ENCODE data around the gene PRICKLE4. TPM values are rescaled to one million over a fixed set of nuclear protein-coding genes. Genes with fewer than 3 reads are reported as not detected.
"Not testable (repeated sequence)": the region's sequence is repeated elsewhere in the genome, so short reads cannot be mapped to it uniquely, and the experiment has no call there.

PRICKLE4 gene
- total RNA-seq, 1 donor from 2014 or later = 2.6 TPM

- no peak overlapping the region for H3K4me3 ChIP-seq (ENCODE audit: low read length in 3 of 3)
Observed at GRCh38 chr6:41791984-41792383, 11.4 kb downstream of the PRICKLE4 start.

DNA sequence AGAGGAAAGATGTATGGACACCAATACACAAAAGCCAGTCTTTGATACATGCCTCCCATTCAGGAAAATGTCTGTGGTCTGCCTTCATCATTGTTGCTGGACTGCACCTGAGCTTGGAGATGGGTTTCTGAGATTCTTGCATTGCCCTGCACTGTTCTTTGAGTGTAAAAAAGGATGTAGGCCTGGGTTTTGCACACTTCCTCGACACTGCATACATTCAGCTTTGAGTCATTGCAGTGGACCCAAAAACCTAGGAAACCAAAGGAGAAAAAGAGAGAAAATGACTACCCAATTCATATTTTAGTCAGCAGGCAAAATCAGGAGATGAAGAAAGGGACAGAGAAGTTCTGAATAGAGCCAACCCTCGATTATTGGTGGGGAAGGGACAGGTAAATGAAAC, 15.9 kb downstream of the PRICKLE4 start:
- H3K27me3 ChIP-seq (ENCODE audit: control insufficient read depth in 3 of 3, insufficient read depth in 3 of 3, low read length in 3 of 3) = no peaks in the 10 kb centered on the region
- H3K4me1 ChIP-seq (ENCODE audit: control insufficient read depth in 3 of 3, insufficient read depth in 3 of 3, low read length in 3 of 3) = peaks cover 0 to 4% (median 0%) of the 10 kb centered on the region in 3 donors
- no peak overlapping the region for H3K4me3 ChIP-seq (ENCODE audit: low read length in 3 of 3)
- no peak overlapping the region for H3K9ac ChIP-seq (ENCODE audit: low read depth in 1 of 3, low read length in 3 of 3)
- H3K36me3 ChIP-seq (ENCODE audit: control insufficient read depth in 3 of 3, insufficient read depth in 3 of 3, low read length in 3 of 3) = peaks cover 9 to 40% (median 21%) of the 10 kb centered on the region in 3 donors
- no peak overlapping the region for H3K27ac ChIP-seq (ENCODE audit: low read depth, low read length)
- H3K9me3 ChIP-seq (ENCODE audit: control insufficient read depth in 3 of 3, low read length in 3 of 3) = no peaks in the 10 kb centered on the region

More at GRCh38 chr6:41791984-41792383, 11.4 kb downstream of the PRICKLE4 start:
- Histone ChIP-seq H3K27ac (ENCODE audit: low read depth, low read length) (no peak overlapping the region), H3K9me3 (ENCODE audit: control insufficient read depth in 3 of 3, low read length in 3 of 3) (no peaks in the 10 kb centered on the region), H3K36me3 (ENCODE audit: control insufficient read depth in 3 of 3, insufficient read depth in 3 of 3, low read length in 3 of 3) (peaks cover 15 to 47% (median 19%) of the 10 kb centered on the region in 3 donors), H3K27me3 (ENCODE audit: control insufficient read depth in 3 of 3, insufficient read depth in 3 of 3, low read length in 3 of 3) (no peaks in the 10 kb centered on the region), H3K4me1 (ENCODE audit: control insufficient read depth in 3 of 3, insufficient read depth in 3 of 3, low read length in 3 of 3) (peaks cover 6 to 13% (median 10%) of the 10 kb centered on the region in 3 donors), H3K9ac (ENCODE audit: low read depth in 1 of 3, low read length in 3 of 3) (no peak overlapping the region)

DNA sequence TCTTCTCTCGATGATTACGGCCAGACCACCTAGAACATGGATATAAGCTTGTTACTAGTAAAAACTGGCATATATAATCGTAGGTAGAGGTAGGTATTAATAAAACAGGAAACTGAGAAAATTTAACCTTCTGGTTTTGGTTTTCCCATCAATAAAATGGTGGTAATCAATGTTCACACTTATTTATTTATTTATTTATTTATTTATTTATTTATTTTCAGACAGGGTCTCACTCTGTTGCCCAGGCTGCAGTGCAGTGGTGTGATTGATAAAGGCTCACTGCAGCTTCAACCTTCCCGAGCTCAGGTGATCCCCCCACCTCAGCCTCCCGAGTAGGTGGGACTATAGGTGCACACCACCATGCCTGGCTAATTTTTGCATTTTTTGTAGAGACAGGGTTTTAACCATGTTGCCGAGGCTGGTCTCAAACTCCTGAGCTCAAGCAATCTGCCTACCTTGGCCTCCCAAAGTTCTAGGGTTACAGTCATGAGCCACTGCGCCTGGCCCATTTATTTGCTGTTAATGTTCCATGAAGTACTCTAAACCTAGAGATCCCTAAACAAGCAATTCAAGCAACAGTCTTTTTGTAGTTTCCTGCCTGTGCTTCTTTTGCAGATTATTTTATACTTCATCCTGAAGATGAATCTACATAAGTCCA, 18.4 kb downstream of the PRICKLE4 start:
- Histone ChIP-seq H3K9me3 (ENCODE audit: control insufficient read depth in 3 of 3, low read length in 3 of 3) (no peaks in the 10 kb centered on the region), H3K27me3 (ENCODE audit: control insufficient read depth in 3 of 3, insufficient read depth in 3 of 3, low read length in 3 of 3) (no peaks in the 10 kb centered on the region), H3K4me1 (ENCODE audit: control insufficient read depth in 3 of 3, insufficient read depth in 3 of 3, low read length in 3 of 3) (no peaks in the 10 kb centered on the region), H3K9ac (ENCODE audit: low read depth in 1 of 3, low read length in 3 of 3) (no peak overlapping the region), H3K4me3 (ENCODE audit: low read length in 3 of 3) (no peak overlapping the region), H3K27ac (ENCODE audit: low read depth, low read length) (no peak overlapping the region), H3K36me3 (ENCODE audit: control insufficient read depth in 3 of 3, insufficient read depth in 3 of 3, low read length in 3 of 3) (peaks cover 9 to 31% (median 20%) of the 10 kb centered on the region in 3 donors)

DNA sequence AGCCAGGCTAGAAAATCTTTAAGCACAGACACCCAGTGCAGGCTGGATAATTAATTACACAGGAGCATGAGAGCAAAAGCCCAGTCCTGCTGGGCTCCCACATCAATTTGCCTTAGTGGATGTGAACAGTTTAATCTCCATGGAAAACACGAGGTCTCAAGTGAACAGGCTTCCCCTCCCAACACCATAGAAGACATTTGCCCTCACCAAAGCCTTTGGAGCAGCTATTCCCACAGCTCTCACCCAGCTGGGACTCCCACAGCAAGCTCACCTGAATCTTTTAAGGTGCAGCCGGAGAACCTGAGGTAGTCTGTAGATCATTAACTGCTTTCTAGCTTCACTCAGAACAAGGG, 19.0 kb downstream of the PRICKLE4 start:
- H3K27me3 ChIP-seq (ENCODE audit: control insufficient read depth in 3 of 3, insufficient read depth in 3 of 3, low read length in 3 of 3) = no peaks in the 10 kb centered on the region
- no peaks in the 10 kb centered on the region for H3K4me1 ChIP-seq (ENCODE audit: control insufficient read depth in 3 of 3, insufficient read depth in 3 of 3, low read length in 3 of 3)
- no peak overlapping the region for H3K4me3 ChIP-seq (ENCODE audit: low read length in 3 of 3)
- no peak overlapping the region for H3K27ac ChIP-seq (ENCODE audit: low read depth, low read length)
- no peak overlapping the region for H3K9ac ChIP-seq (ENCODE audit: low read depth in 1 of 3, low read length in 3 of 3)
- peaks cover 9 to 31% (median 20%) of the 10 kb centered on the region in 3 donors for H3K36me3 ChIP-seq (ENCODE audit: control insufficient read depth in 3 of 3, insufficient read depth in 3 of 3, low read length in 3 of 3)
- H3K9me3 ChIP-seq (ENCODE audit: control insufficient read depth in 3 of 3, low read length in 3 of 3) = no peaks in the 10 kb centered on the region

GRCh38 chr6:41801380-41801779, 20.8 kb downstream of the PRICKLE4 start:
- Histone ChIP-seq H3K9ac (ENCODE audit: low read depth in 1 of 3, low read length in 3 of 3) (no peak overlapping the region), H3K4me1 (ENCODE audit: control insufficient read depth in 3 of 3, insufficient read depth in 3 of 3, low read length in 3 of 3) (no peaks in the 10 kb centered on the region), H3K27ac (ENCODE audit: low read depth, low read length) (no peak overlapping the region), H3K27me3 (ENCODE audit: control insufficient read depth in 3 of 3, insufficient read depth in 3 of 3, low read length in 3 of 3) (no peaks in the 10 kb centered on the region), H3K36me3 (ENCODE audit: control insufficient read depth in 3 of 3, insufficient read depth in 3 of 3, low read length in 3 of 3) (peaks cover 15 to 27% (median 25%) of the 10 kb centered on the region in 3 donors), H3K9me3 (ENCODE audit: control insufficient read depth in 3 of 3, low read length in 3 of 3) (no peaks in the 10 kb centered on the region), H3K4me3 (ENCODE audit: low read length in 3 of 3) (no peak overlapping the region)

GRCh38 chr6:41805830-41806774, 25.5 kb downstream of the PRICKLE4 start:
- Histone ChIP-seq H3K4me1 (ENCODE audit: control insufficient read depth in 3 of 3, insufficient read depth in 3 of 3, low read length in 3 of 3) (no peaks in the 10 kb centered on the region), H3K27me3 (ENCODE audit: control insufficient read depth in 3 of 3, insufficient read depth in 3 of 3, low read length in 3 of 3) (no peaks in the 10 kb centered on the region), H3K4me3 (ENCODE audit: low read length in 3 of 3) (no peak overlapping the region)

DNA sequence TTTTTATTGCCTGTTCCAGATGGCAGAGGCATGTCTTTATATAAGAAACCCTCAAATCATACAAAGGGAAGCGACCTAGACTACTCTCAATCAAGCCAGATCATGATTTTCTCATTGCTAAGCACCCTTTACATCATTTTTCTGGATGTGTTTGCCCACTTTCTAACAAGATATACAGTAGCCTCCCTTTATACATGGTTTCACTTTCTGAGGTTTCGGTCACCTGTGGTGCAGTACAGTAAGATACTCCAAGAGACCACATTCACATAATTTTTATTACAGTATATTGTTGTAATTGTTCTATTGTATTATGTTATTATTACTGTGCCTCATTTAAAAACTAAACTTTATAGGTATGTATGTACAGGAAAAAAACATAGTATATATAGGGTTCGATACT, 30.5 kb downstream of the PRICKLE4 start:
- no peak overlapping the region for H3K27ac ChIP-seq (ENCODE audit: low read depth, low read length)
- H3K27me3 ChIP-seq (ENCODE audit: control insufficient read depth in 3 of 3, insufficient read depth in 3 of 3, low read length in 3 of 3) = no peaks in the 10 kb centered on the region
- no peaks in the 10 kb centered on the region for H3K9me3 ChIP-seq (ENCODE audit: control insufficient read depth in 3 of 3, low read length in 3 of 3)
- no peak overlapping the region for H3K9ac ChIP-seq (ENCODE audit: low read depth in 1 of 3, low read length in 3 of 3)
- H3K4me1 ChIP-seq (ENCODE audit: control insufficient read depth in 3 of 3, insufficient read depth in 3 of 3, low read length in 3 of 3) = peaks cover 5 to 6% (median 6%) of the 10 kb centered on the region in 3 donors
- H3K4me3 ChIP-seq (ENCODE audit: low read length in 3 of 3) = no peak overlapping the region
- peaks cover 0 to 6% (median 3%) of the 10 kb centered on the region in 3 donors for H3K36me3 ChIP-seq (ENCODE audit: control insufficient read depth in 3 of 3, insufficient read depth in 3 of 3, low read length in 3 of 3)

More at GRCh38 chr6:41805830-41806774, 25.5 kb downstream of the PRICKLE4 start:
- H3K27ac ChIP-seq (ENCODE audit: low read depth, low read length) = no peak overlapping the region
- no peaks in the 10 kb centered on the region for H3K9me3 ChIP-seq (ENCODE audit: control insufficient read depth in 3 of 3, low read length in 3 of 3)
- H3K36me3 ChIP-seq (ENCODE audit: control insufficient read depth in 3 of 3, insufficient read depth in 3 of 3, low read length in 3 of 3) = peaks cover 9 to 16% (median 11%) of the 10 kb centered on the region in 3 donors
- no peak overlapping the region for H3K9ac ChIP-seq (ENCODE audit: low read depth in 1 of 3, low read length in 3 of 3)

GRCh38 chr6:41811946-41812345, 31.4 kb downstream of the PRICKLE4 start:
- not testable (repeated sequence) for H3K9me3 ChIP-seq (ENCODE audit: control insufficient read depth in 3 of 3, low read length in 3 of 3); H3K4me1 ChIP-seq (ENCODE audit: control insufficient read depth in 3 of 3, insufficient read depth in 3 of 3, low read length in 3 of 3); H3K27ac ChIP-seq (ENCODE audit: low read depth, low read length)

DNA sequence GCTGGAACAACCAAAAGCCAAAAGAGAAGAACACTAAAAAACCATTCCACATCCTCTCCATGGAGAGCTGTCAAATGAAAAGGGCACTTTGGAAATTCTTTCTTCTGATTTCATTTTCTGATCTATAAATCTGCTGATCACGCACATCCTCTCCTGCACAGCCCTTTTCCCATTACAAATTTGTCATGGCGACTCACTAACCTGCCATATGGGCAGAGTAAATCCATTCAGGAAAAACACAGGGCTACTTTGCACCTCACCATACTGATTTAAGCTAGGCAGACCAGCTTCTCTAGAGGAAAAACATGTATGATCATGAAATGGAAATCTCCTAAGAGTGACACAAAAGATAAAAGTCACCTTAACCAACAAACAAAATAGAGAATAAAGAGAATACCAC, 32.9 kb downstream of the PRICKLE4 start:
- Histone ChIP-seq H3K9me3 (ENCODE audit: control insufficient read depth in 3 of 3, low read length in 3 of 3) (no peaks in the 10 kb centered on the region), H3K27ac (ENCODE audit: low read depth, low read length) (no peak overlapping the region), H3K4me1 (ENCODE audit: control insufficient read depth in 3 of 3, insufficient read depth in 3 of 3, low read length in 3 of 3) (peaks cover 5 to 6% (median 6%) of the 10 kb centered on the region in 3 donors), H3K27me3 (ENCODE audit: control insufficient read depth in 3 of 3, insufficient read depth in 3 of 3, low read length in 3 of 3) (no peaks in the 10 kb centered on the region), H3K4me3 (ENCODE audit: low read length in 3 of 3) (no peak overlapping the region), H3K36me3 (ENCODE audit: control insufficient read depth in 3 of 3, insufficient read depth in 3 of 3, low read length in 3 of 3) (no peaks in the 10 kb centered on the region), H3K9ac (ENCODE audit: low read depth in 1 of 3, low read length in 3 of 3) (peak overlapping the region in 1 of 3 donors; percentile 16)

More at GRCh38 chr6:41811946-41812345, 31.4 kb downstream of the PRICKLE4 start:
- not testable (repeated sequence) for H3K36me3 ChIP-seq (ENCODE audit: control insufficient read depth in 3 of 3, insufficient read depth in 3 of 3, low read length in 3 of 3); H3K4me3 ChIP-seq (ENCODE audit: low read length in 3 of 3); H3K27me3 ChIP-seq (ENCODE audit: control insufficient read depth in 3 of 3, insufficient read depth in 3 of 3, low read length in 3 of 3); H3K9ac ChIP-seq (ENCODE audit: low read depth in 1 of 3, low read length in 3 of 3)

DNA sequence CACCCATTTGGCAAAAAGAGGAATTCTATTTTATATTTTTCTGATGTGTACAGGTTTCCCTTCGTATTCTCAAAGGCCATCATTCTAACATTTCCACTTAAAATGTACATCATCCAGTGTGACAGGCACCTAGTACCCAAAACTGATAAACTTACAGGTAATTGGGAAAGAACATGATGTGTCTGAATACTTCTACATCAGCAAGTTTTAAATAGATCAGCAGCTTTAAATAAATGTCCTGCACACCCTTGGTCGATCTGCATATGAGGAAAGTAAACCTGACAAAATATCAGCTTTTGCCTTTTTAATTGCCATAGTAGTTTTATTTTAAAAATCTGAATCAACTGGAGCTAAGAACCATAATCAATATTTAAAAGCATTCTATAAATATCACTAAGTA, 33.4 kb downstream of the PRICKLE4 start:
- Histone ChIP-seq H3K4me3 (ENCODE audit: low read length in 3 of 3) (no peak overlapping the region), H3K9me3 (ENCODE audit: control insufficient read depth in 3 of 3, low read length in 3 of 3) (no peaks in the 10 kb centered on the region), H3K9ac (ENCODE audit: low read depth in 1 of 3, low read length in 3 of 3) (no peak overlapping the region), H3K27me3 (ENCODE audit: control insufficient read depth in 3 of 3, insufficient read depth in 3 of 3, low read length in 3 of 3) (no peaks in the 10 kb centered on the region), H3K36me3 (ENCODE audit: control insufficient read depth in 3 of 3, insufficient read depth in 3 of 3, low read length in 3 of 3) (no peaks in the 10 kb centered on the region), H3K27ac (ENCODE audit: low read depth, low read length) (no peak overlapping the region), H3K4me1 (ENCODE audit: control insufficient read depth in 3 of 3, insufficient read depth in 3 of 3, low read length in 3 of 3) (peaks cover 5 to 6% (median 6%) of the 10 kb centered on the region in 3 donors)
